Neuron (in vitro differentiated cells): ENCODE measurements around the gene AHSP.
"Not testable (repeated sequence)": the region's sequence is repeated elsewhere in the genome, so short reads cannot be mapped to it uniquely, and the experiment has no call there.

Experiments
- H2AFZ ChIP-seq: one replicate; pipeline ENCODE4 v1.6.1; 2013; ENCODE audit warnings: low read depth, mild to moderate bottlenecking, inconsistent platforms, low read length, moderate library complexity
- H3K27me3 ChIP-seq: one replicate; pipeline ENCODE4 v1.6.1; 2013; ENCODE audit warnings: low read length; ENCODE audit not compliant: insufficient read depth
- H3K36me3 ChIP-seq: one replicate; pipeline ENCODE4 v1.6.1; 2013; ENCODE audit warnings: low read length; ENCODE audit not compliant: insufficient read depth
- H3K4me1 ChIP-seq: one replicate; pipeline ENCODE4 v1.6.1; 2013; ENCODE audit warnings: low read length; ENCODE audit not compliant: insufficient read depth
- H3K4me3 ChIP-seq: 2 replicates; pipeline ENCODE4 v1.5.1; 2013; ENCODE audit warnings: mild to moderate bottlenecking, low read length, moderate library complexity
- H3K9me3 ChIP-seq: one replicate; pipeline ENCODE4 v1.6.1; 2013; ENCODE audit warnings: low read length

AHSP gene

DNA sequence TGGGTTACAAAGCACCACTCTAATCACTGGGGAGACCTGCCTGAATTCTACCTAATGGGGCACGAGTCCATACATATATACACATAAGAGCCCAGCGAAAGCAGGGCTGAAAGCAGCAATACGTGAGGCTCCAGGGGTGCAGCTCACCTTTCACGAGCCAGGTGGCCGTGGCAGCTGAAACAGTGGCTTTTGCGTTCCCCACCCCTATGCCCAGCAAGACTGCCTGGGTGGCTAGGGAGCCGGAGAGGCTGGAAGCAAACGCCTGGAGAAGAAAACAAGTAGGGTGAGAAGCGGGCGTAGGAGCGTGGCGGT, 20.1 kb upstream of the AHSP start:
- Histone ChIP-seq H3K9me3 (no peaks in the 10 kb centered on the region), H3K36me3 (peaks cover 10% of the 10 kb centered on the region), H3K4me3 (peak overlapping the region; percentile 80), H3K27me3 (no peaks in the 10 kb centered on the region), H3K4me1 (peaks cover 20% of the 10 kb centered on the region), H2AFZ (peak overlapping the region; percentile 92)

GRCh38 chr16:31507929-31508705, 19.6 kb upstream of the AHSP start, which contains the start of gene RUSF1:
TSS of gene RUSF1 (minus strand) at chr16:31508391. CDS start at chr16:31508373, 18 bp downstream.
- H2AFZ ChIP-seq: peak within 1 kb of the TSS; percentile 92
- no peaks in the 10 kb centered on the region for H3K9me3 ChIP-seq
- H3K27me3 ChIP-seq: no peaks in the 10 kb centered on the region
- peaks cover 20% of the 10 kb centered on the region for H3K4me1 ChIP-seq
- peaks cover 10% of the 10 kb centered on the region for H3K36me3 ChIP-seq
- peak within 1 kb of the TSS; percentile 80 for H3K4me3 ChIP-seq

- Histone ChIP-seq H3K27me3 (no peaks in the 10 kb centered on the region), H2AFZ (peak overlapping the region; percentile 92), H3K36me3 (peaks cover 10% of the 10 kb centered on the region), H3K9me3 (no peaks in the 10 kb centered on the region), H3K4me3 (peak overlapping the region; percentile 80), H3K4me1 (peaks cover 20% of the 10 kb centered on the region)
Measured at GRCh38 chr16:31508706-31509195, 18.9 kb upstream of the AHSP start.

DNA sequence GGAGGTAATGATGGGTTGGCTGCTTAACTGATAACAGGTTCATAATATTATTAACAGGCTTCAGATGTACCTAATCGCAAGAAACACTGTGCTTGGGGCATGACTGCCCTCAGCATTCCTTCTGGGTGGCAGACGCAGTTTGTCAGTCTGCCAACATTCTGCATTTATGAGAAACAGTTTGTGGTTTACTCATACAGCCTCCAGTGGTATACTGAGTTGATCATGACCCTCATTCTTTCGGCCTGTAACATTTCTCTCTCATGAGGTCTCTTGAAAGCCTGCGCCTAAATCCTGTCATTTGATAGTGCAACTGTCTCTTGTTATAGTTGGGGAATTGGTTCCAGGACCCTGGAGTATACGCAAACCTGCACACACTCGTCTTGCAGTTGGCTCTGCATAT, 14.6 kb upstream of the AHSP start:
- H3K36me3 ChIP-seq: no peaks in the 10 kb centered on the region
- H2AFZ ChIP-seq: no peak overlapping the region
- no peaks in the 10 kb centered on the region for H3K9me3 ChIP-seq
- peaks cover 9% of the 10 kb centered on the region for H3K4me1 ChIP-seq
- H3K27me3 ChIP-seq: no peaks in the 10 kb centered on the region
- no peak overlapping the region for H3K4me3 ChIP-seq

DNA sequence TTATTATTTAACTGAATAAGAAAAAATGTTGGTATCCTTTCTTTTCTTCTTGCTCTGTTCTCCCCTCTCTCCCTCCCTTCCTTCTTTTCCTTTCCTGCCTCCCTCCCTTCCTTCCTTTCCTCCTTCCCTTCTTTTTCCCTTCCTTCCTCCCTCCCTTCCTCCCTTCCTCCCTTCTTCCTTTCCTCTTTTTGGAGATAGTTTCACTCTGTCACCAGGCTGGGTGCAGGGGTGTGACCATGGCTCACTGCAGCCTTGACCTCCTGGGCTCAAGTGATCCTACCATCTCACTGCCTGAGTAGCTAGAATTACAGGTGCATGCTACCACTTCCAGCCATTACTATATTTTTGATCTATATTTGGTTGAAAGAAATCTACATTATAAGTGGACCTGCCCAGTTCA, 13.8 kb upstream of the AHSP start:
- Histone ChIP-seq H3K27me3 (no peaks in the 10 kb centered on the region), H3K4me1 (peaks cover 7% of the 10 kb centered on the region), H3K36me3 (no peaks in the 10 kb centered on the region), H2AFZ (no peak overlapping the region), H3K9me3 (no peaks in the 10 kb centered on the region), H3K4me3 (no peak overlapping the region)

DNA sequence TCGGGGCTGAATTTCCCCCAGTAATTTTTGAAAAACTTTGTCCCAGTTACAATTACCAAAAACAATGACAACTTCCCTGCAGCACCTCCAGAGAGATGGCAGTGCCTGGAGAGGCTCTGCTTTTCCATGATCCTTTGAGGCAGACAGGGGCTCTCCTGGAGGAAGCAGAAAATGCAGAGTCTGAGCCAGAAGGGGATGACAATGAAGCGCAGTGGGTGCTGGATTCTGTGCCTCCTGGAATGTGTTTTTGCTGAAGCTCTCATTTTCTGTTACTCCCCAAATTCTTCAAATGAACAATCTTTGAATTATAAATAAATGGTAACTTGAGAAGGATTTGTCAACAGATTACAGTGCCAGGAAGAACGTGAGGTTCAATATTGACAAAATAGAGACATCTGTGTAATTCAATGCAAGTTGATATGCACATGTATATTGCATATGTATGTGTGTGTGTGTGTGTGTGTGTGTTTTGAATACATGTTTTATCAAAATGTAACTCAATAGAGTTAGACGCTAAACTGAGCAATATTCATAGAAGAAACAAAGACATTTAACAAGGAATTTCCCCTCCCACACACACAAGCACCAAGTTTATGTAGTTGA, 9.8 kb upstream of the AHSP start:
- H2AFZ ChIP-seq: no peak overlapping the region
- H3K36me3 ChIP-seq: no peaks in the 10 kb centered on the region
- H3K27me3 ChIP-seq: no peaks in the 10 kb centered on the region
- no peaks in the 10 kb centered on the region for H3K9me3 ChIP-seq
- peaks cover 10% of the 10 kb centered on the region for H3K4me1 ChIP-seq
- no peak overlapping the region for H3K4me3 ChIP-seq

GRCh38 chr16:31519759-31520431, 7.8 kb upstream of the AHSP start:
- no peak overlapping the region for H3K4me3 ChIP-seq
- H3K9me3 ChIP-seq: no peaks in the 10 kb centered on the region
- H3K36me3 ChIP-seq: no peaks in the 10 kb centered on the region
- H2AFZ ChIP-seq: no peak overlapping the region
- peaks cover 10% of the 10 kb centered on the region for H3K4me1 ChIP-seq
- no peaks in the 10 kb centered on the region for H3K27me3 ChIP-seq

DNA sequence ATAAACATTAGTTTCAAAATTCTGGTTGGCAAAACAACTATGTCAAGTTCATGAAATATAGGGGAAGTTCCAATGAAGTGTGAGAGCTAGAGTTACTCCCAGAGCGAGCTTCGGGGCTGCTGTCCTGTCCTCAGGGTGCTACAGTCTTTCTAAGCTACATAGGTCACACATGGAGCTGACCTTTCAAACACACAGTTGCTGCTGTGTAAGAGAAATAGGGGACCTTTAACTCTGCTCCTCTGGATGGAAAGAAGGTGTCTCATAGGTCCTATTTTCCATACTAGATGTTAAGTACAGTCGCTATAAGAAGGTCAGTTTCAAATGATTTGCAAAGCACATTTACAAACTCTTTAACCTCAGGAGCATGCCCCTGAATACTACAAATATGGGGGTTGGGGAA, 6.3 kb upstream of the AHSP start:
- no peak overlapping the region for H3K4me3 ChIP-seq
- H3K27me3 ChIP-seq: no peaks in the 10 kb centered on the region
- H3K4me1 ChIP-seq: peaks cover 10% of the 10 kb centered on the region
- H3K36me3 ChIP-seq: no peaks in the 10 kb centered on the region
- no peak overlapping the region for H2AFZ ChIP-seq
- H3K9me3 ChIP-seq: no peaks in the 10 kb centered on the region

DNA sequence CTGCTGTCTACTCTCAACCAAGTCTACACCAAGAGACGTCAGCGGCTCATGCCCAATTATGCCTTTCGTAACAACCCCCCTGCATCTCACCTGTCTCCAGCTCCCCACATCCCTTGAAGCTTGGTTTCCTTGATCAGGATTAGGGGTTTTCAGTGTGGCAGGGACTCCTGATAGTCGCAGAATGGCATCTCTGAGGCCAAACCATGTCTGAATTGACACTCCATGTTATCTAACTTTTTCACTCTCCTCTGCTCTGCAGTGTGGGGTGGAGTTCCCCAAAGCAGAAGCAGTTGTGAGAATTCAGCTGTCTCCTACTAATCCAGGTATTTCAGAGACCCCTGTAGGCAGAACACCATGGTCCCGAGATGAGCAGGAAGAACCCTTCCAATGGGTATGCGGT, 5.6 kb upstream of the AHSP start:
- Histone ChIP-seq H2AFZ (no peak overlapping the region), H3K4me1 (peaks cover 10% of the 10 kb centered on the region), H3K9me3 (no peaks in the 10 kb centered on the region), H3K27me3 (no peaks in the 10 kb centered on the region), H3K4me3 (no peak overlapping the region), H3K36me3 (no peaks in the 10 kb centered on the region)

- peaks cover 10% of the 10 kb centered on the region for H3K4me1 ChIP-seq
- H3K36me3 ChIP-seq, H2AFZ ChIP-seq, H3K9me3 ChIP-seq, H3K4me3 ChIP-seq: not testable (repeated sequence)
- peaks cover 15% of the 10 kb centered on the region for H3K27me3 ChIP-seq
Measured at GRCh38 chr16:31523768-31524167, 3.9 kb upstream of the AHSP start.

DNA sequence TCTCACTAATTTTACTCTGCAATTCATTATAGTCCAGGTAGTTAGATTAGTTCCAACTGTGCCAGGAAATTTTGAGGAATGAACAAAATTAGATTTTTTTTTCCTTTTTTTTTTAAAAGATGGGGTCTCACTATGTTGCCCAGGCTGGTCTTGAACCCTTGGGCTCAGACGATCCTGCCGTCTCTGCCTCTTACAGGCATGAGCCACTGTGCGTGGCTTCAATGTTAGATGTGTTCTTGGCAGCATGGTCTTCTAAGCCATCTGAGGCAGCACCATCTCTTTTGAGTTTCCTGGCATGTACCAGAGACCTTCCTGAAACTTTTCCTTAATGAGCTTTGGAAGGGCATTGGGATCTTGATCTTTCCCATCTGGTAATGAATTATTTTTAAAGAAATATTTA, 2.6 kb upstream of the AHSP start:
- Histone ChIP-seq H2AFZ (no peak overlapping the region), H3K4me3 (no peak overlapping the region), H3K9me3 (peaks cover 3% of the 10 kb centered on the region), H3K36me3 (no peaks in the 10 kb centered on the region), H3K27me3 (peaks cover 27% of the 10 kb centered on the region), H3K4me1 (peaks cover 5% of the 10 kb centered on the region)

GRCh38 chr16:31528523-31529107, 915 bp downstream of the AHSP start:
- Histone ChIP-seq H3K4me3 (no peak overlapping the region), H3K27me3 (peaks cover 41% of the 10 kb centered on the region), H3K9me3 (peaks cover 3% of the 10 kb centered on the region)

More at GRCh38 chr16:31528523-31529107, 915 bp downstream of the AHSP start:
- Histone ChIP-seq H2AFZ (no peak overlapping the region), H3K36me3 (no peaks in the 10 kb centered on the region), H3K4me1 (peaks cover 3% of the 10 kb centered on the region)
